Ammon's horn (tissue), 1 donor: Measurements from ENCODE around the gene SPINK13.
"Not testable (repeated sequence)": the region's sequence is repeated elsewhere in the genome, so short reads cannot be mapped to it uniquely, and the experiment has no call there.

Source experiments
- DNase-seq: peaks from one replicate; pipeline ENCODE4 v3.0.0-alpha.2; 2016; ENCODE audit warnings: low spot score

Gene SPINK13

GRCh38 chr5:148268566-148268965 lies at the start of gene SPINK13:
Gene SPINK13, plus strand, starts transcription at chr5:148268794. Its CDS starts 1,279 bp downstream, at chr5:148270073.
- no peak for DNase-seq

- DNase-seq, result no peak
Observed at GRCh38 chr5:148221508-148221907, 47.1 kb upstream of the SPINK13 start.

DNA sequence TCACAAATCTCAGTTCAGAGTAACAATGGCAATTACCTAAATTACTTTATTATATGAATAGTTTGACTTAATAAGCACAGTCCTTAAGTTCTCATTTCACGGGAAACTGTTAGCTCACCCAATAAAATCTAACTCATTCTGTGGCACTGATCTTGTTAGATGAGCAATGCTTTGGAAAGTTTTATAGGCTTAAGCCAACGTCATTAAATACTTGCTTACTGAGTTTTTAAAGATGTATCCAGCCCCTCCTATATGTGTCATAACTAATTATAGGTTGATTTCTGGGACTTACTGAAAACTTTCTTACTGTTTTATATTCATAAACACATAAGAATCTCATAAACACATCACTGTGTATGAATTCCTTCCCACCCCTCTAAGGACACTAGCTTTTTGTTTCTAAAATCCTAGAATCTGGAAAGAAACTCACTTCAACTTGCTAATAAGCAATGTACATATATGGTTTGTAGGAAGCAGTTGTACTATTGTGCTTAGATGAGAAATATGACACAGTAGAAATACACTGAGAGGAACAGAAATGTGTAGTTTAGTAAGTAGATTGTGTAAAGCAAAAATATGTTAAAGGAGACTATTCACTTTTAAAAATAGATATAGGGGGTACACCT lies 44.4 kb upstream of the SPINK13 start:
- DNase-seq, result no peak

DNA sequence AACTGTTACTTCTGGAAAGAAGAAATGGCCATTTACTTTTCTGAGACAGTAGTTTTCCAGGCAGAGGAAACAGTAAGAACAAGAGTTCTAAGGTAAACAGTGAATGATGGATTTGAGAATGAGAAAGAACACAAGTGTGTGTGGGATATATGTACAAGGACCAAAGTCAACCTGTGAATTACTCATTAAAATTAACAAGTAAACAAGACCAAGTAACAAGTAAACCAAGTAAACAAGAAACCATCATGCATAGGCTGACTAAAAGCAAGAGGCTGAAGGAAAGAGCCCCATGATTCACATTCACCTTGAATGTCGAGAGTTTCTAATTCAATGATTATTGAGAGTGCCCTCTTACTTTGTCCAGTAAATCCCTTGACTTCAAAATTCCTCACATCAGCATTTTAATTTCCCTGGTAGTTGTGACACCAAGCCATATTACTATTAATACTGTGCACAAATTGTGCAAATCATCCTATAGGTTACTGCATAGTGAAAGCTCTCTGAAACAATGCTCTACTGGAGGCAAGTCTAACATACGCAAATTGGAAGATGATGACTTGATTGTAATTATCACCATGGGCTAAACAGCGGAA lies 40.1 kb upstream of the SPINK13 start:
- DNase-seq, result no peak

DNA sequence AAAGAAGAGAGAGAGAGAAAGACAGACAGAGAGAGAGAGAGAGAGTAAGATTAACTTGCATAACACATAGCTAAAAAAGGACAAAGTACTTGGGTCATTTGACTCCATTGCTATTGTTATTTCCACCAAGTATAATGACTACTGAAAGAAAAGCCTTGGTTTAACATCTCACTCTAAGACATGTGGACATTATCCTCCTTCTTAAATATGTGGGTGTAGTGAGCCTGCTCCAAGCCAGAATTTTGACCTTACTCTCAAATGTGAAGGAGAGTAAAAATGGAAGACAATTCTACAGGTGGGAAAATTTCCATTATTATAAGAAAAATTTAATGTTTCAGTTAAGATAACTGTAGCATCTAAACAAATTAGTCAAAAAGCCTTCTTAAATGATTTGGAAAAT lies 38.8 kb upstream of the SPINK13 start:
- DNase-seq, result no peak

GRCh38 chr5:148230240-148230639 lies 38.4 kb upstream of the SPINK13 start:
- DNase-seq, result no peak

- no peak for DNase-seq
Observed at GRCh38 chr5:148237785-148238417, 30.7 kb upstream of the SPINK13 start.

DNA sequence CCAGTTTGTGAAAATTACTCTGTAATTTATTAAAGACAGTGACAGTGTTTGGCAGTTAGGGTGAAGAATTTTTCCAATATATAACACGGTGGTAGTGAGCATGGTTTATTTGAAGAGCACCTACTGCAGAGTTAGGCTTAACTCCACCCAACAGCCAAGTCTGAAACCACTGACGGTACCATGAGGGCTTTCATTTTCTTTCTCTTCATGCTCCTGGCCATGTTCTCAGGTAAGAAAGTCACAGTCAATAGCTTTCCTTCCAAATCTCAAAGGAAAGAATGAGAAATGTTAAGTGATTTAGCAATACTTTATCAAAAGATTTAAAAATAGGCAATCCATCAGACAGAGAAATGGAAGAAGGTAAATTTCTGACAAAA lies 30.2 kb upstream of the SPINK13 start, which contains the start of gene MARCOL:
TSS of gene MARCOL (plus strand) at position 108 of the 377 bp plus-strand sequence. CDS start at position 181, 73 bp downstream.
- no peak for DNase-seq

GRCh38 chr5:148248894-148249293 lies 19.7 kb upstream of the SPINK13 start:
- no peak for DNase-seq

- no peak for DNase-seq
Observed at GRCh38 chr5:148255456-148255855, 13.1 kb upstream of the SPINK13 start.

- DNase-seq, result no peak
Observed at GRCh38 chr5:148259288-148259687, 9.3 kb upstream of the SPINK13 start.

DNA sequence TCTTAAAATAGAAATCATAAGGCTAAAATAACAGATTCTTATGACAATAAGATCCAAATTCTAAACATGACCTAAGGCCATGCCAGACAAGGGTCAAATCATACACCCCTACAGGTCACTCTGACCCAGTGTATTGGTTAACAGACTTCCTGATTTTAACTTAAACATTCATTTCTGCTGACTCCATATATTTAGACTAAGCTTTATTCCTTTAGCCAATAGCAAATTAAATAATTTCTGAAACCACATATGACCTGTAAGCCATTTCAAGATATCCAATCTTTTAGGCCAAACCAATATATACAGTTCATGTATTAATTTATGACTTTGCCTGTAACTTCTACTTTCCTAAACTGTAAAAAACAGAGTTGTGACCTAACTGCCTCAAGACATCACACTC lies 7.4 kb upstream of the SPINK13 start:
- no peak for DNase-seq

GRCh38 chr5:148267962-148268361 lies 632 bp upstream of the SPINK13 start:
- DNase-seq, result no peak

DNA sequence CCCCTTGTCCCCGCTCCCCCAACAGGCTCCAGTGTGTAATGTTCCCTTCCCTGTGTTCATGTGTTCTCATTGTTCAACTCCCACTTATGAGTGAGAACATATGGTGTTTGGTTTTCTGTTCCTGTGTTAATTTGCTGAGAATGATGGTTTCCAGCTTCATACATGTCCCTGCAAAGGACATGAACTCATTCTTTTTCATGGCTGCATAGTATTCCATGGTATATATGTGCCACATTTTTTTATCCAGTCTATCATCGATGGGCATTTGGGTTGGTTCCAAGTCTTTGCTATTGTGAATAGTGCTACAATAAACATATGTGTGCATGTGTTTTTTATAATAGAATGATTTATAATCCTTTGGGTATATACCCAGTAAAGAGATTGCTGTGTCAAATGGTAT lies 6.5 kb downstream of the SPINK13 start:
- DNase-seq, result not testable (repeated sequence)

DNA sequence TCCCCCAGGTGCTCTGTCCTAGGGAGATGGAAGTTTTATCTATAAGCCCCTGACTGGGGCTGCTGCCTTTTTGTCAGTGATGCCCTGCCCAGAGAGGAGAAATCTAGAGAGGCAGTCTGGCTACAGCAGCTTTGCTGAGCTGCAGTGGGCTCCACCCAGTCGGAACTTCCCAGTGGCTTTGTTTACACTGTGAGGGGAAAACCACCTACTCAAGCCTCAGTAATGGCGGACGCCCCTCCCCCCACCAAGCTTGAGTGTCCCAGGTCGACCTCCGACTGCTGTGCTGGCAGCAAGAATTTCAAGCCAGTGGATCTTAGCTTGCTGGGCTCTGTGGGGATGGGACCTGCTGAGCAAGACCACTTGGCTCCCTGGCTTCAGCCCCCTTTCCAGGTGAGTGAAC lies 12.3 kb downstream of the SPINK13 start:
- DNase-seq, result not testable (repeated sequence)

GRCh38 chr5:148281336-148281735 lies 12.7 kb downstream of the SPINK13 start:
- not testable (repeated sequence) for DNase-seq

DNA sequence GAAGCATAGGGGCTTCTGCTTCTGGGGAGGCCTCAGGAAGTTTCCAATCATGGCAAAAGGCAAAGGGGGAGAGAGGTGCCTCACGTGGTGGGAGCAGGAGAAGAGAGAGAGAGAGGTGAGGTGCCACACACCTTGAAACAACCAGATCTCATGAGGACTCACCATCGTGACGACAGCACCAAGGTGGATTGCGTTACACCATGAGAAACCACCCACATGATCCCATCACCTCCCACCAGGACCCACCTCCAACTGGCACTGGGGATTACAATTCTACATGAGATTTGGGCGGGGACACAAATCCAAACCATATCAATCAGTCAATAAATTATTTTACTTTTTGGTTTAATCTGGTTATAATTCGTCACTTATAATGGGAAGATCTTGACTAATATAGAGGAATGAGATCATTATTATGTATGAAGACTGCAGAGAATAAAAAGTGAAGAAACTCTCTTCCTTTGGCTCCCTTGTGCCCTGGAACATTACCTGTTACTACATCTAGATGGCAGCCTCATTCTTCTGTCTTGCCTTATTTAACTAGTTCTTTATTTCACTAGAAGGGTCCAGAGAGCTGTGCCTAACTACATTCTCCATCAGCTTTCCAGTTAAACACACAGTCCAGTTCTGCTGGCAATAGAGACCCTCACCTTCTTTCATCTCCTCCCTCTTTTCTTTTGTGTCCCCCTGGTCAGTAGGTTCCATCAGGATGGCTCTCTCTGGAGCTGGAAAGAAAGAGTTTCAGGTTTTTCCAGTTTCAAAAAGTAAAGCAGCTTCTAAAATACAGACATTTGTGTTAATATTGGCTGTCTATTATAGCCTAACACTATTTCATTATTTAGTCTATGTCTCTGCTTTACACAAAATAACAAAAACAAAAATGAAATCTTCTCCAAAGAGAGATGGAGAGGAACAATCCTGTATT lies 21.9 kb downstream of the SPINK13 start:
- DNase-seq, result peak; percentile 30

DNA sequence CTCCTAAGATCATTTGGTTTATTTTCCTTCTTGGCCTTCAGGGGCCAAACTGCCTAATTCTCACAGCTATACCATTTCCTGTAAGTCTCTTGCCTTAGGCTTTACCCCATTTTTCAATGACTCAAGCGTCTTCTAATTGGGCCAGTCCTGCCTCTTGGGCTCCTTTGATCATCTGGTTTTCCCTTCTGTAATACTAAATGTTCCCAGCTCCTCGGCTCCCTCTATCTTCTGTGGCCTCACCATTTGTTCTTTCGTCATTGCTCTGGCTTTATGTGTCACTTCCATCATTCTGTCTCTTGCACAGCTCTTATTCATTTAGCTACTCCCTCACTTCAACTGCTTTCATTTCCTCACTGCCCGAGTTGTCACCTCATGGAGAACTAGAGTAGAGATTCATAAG lies 29.1 kb downstream of the SPINK13 start:
- no peak for DNase-seq

DNA sequence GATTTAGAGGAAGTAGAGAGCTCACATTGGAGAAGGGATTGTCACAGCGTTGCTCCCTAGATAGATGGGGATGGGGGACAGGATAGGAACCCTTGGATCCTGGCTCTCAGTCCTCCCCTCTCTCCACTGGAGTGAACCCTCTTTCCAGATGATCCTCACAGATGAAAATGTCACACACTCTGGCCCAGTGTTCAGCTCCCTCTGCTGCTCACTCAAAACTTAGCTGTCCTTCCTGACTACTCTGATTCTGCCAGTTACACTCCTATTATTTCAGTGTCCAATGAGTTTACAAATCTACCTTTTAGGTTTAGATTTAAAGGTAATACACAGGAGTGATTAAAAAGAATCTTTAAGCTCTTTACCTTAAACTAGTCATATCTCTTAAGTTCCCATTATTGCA lies 37.9 kb downstream of the SPINK13 start:
- DNase-seq, result no peak

DNA sequence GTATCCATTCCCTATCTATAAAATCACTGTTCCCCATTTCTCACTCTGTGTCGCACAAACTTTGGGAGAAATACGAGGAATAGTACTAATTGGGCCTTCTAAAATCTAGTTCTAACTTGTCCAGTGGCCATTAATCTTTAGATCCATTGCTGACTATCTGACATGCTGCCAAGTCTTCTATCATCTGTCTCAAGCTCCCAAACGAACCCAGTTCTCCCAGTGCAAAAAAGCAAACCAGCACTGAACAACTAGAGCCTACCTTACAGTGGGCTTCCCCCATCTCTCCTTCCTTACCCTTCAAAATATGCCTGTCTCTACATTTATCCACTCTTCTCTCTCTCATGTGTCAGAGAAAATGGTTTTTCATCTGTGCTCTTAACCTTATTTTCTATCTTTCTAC lies 40.4 kb downstream of the SPINK13 start:
- no peak for DNase-seq

DNA sequence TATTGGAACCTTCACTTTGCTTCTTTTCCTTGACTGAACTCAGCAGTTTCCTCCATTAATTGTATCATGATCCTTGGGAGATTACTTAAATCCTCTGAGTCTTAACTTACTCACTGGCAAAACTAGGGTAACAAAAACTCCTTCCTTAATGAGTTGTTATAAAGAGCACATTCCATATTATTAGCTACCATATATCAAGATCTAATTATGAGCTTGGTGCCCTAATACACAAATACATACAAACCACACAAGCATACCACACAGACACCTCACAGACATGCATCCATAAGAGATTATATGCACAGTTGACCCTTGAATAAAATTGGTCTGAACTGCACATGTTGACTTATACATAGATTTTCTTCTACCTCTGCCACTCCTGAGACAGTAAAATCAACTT lies 41.2 kb downstream of the SPINK13 start:
- DNase-seq, result no peak

- no peak for DNase-seq
Observed at GRCh38 chr5:148311484-148311883, 42.9 kb downstream of the SPINK13 start.
